GM23248 (cell line): ENCODE results near the gene ADAMTSL1.

ENCODE experiments used
- EZH2 ChIP-seq: fragments of 200-600 bp; sonication (generic); IDR thresholded peaks from 2 replicates; pipeline ENCODE4 v1.6.1; 2018; ENCODE audit warnings: antibody characterized with exemption, mild to moderate bottlenecking; ENCODE audit not compliant: insufficient read depth, poor library complexity, severe bottlenecking
- EZH2phosphoT487 ChIP-seq: fragments of 200-600 bp; sonication (generic); IDR thresholded peaks from 2 replicates; pipeline ENCODE4 v1.6.1; 2018; ENCODE audit warnings: antibody characterized with exemption, moderate library complexity, mild to moderate bottlenecking, low read depth; ENCODE audit not compliant: insufficient read depth

DNA sequence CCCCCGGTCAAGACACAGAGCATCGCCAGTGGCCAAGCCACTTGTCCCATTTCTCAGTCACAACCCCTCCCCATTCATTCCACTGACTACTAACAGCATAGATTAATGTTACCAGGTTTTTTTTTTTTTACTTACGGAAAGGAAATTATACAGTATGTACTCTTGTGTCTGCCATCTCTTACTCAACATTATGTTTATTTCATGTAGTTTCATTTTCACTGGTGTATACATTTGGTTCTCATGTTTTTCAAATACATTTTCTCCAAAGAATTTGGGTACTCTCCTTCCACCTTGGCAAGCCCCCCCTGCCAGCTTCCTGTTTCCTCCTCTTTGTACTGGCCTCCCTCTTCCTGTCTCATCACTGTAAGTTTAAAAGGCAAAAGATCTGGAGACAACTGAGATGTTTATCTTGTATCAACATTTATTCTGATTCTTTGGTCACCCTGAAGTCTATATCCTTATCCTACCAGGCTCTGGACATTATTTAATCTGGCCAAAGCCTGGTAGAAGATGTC lies 351.8 kb downstream of the ADAMTSL1 start:
- TF ChIP-seq EZH2, result no peak
- TF ChIP-seq EZH2phosphoT487, result no peak
